Mesenchymal stem cell (in vitro differentiated cells and primary cell): ENCODE data around the gene TTC6.

ENCODE experiments used
- DNase-seq: peaks from one replicate; pipeline ENCODE4 v3.0.0-alpha.2; 2013
- H2AFZ ChIP-seq: one replicate; pipeline ENCODE4 v1.6.1; 2013; ENCODE audit warnings: low read depth, mild to moderate bottlenecking, control low read depth, inconsistent platforms, low read length, moderate library complexity
- H2AK5ac ChIP-seq: 2 replicates; pipeline ENCODE4 v1.6.1; 2013; ENCODE audit warnings: low read length, moderate library complexity, mild to moderate bottlenecking, inconsistent platforms; ENCODE audit not compliant: severe bottlenecking
- H2BK120ac ChIP-seq: one replicate; pipeline ENCODE4 v1.6.1; 2013; ENCODE audit warnings: low read depth, mild to moderate bottlenecking, inconsistent platforms, low read length, moderate library complexity
- H2BK12ac ChIP-seq, 2 experiments: one replicate each; pipeline ENCODE4 v1.6.1; 2013; ENCODE audit warnings: inconsistent platforms in 2 of 2, low read length in 2 of 2, mild to moderate bottlenecking in 2 of 2, moderate library complexity in 2 of 2, control low read depth in 1 of 2
- H2BK15ac ChIP-seq: one replicate; pipeline ENCODE4 v1.6.1; 2013; ENCODE audit warnings: mild to moderate bottlenecking, low read depth, inconsistent platforms; ENCODE audit not compliant: poor library complexity, severe bottlenecking
- H2BK5ac ChIP-seq: 2 replicates; pipeline ENCODE4 v1.6.1; 2013; ENCODE audit warnings: low read depth, mild to moderate bottlenecking, low read length, control low read depth, inconsistent platforms; ENCODE audit not compliant: poor library complexity, severe bottlenecking
- H3K14ac ChIP-seq, 2 experiments: one replicate each; pipeline ENCODE4 v1.6.1; 2013; ENCODE audit warnings: inconsistent platforms in 2 of 2, low read length in 2 of 2, control low read depth in 1 of 2, mild to moderate bottlenecking in 1 of 2, moderate library complexity in 1 of 2
- H3K18ac ChIP-seq, 2 experiments: one replicate each; pipeline ENCODE4 v1.6.1; 2013; ENCODE audit warnings: inconsistent platforms in 2 of 2, low read length in 2 of 2, control low read depth in 1 of 2, low read depth in 1 of 2, mild to moderate bottlenecking in 1 of 2
- H3K23ac ChIP-seq, 2 experiments: one replicate each; pipeline ENCODE4 v1.6.1; 2013; ENCODE audit warnings: inconsistent platforms in 2 of 2, low read length in 2 of 2, mild to moderate bottlenecking in 2 of 2, moderate library complexity in 2 of 2, control low read depth in 1 of 2
- H3K27ac ChIP-seq: 2 replicates; pipeline ENCODE4 v1.5.1; 2013; ENCODE audit warnings: mild to moderate bottlenecking, moderate library complexity, low read length, control low read depth, inconsistent platforms; ENCODE audit not compliant: poor library complexity, severe bottlenecking
- H3K27me3 ChIP-seq, 2 experiments: 2 replicates each; pipeline versions ENCODE4 v1.6.1 to v1.7.0; 2013; ENCODE audit warnings: low read length in 2 of 2, mild to moderate bottlenecking in 2 of 2, moderate library complexity in 2 of 2, control low read depth in 1 of 2, inconsistent platforms in 1 of 2; ENCODE audit not compliant: control insufficient read depth in 1 of 2, insufficient read depth in 1 of 2
- H3K36me3 ChIP-seq, 2 experiments: 2 replicates each; pipeline versions ENCODE4 v1.6.1 to v1.7.0; 2013; ENCODE audit warnings: low read length in 2 of 2, control low read depth in 1 of 2, inconsistent platforms in 1 of 2, low read depth in 1 of 2, mild to moderate bottlenecking in 1 of 2; ENCODE audit not compliant: insufficient read depth in 2 of 2, control insufficient read depth in 1 of 2
- H3K4ac ChIP-seq, 2 experiments: one replicate each; pipeline ENCODE4 v1.6.1; 2013; ENCODE audit warnings: inconsistent platforms in 2 of 2, low read length in 2 of 2, mild to moderate bottlenecking in 2 of 2, moderate library complexity in 2 of 2, control low read depth in 1 of 2, low read depth in 1 of 2
- H3K4me1 ChIP-seq: 2 replicates; pipeline ENCODE4 v1.6.1; 2013; ENCODE audit warnings: low read depth, low read length, control low read depth; ENCODE audit not compliant: control insufficient read depth, insufficient read depth
- H3K4me2 ChIP-seq: 2 replicates; pipeline ENCODE4 v1.6.1; 2013; ENCODE audit warnings: low read length, mild to moderate bottlenecking, inconsistent platforms; ENCODE audit not compliant: poor library complexity, severe bottlenecking
- H3K4me3 ChIP-seq, 2 experiments: 2 replicates each; pipeline versions ENCODE4 v1.5.1 to v1.7.0; 2013; ENCODE audit warnings: low read length in 2 of 2, mild to moderate bottlenecking in 2 of 2, control low read depth in 1 of 2, low read depth in 1 of 2; ENCODE audit not compliant: insufficient read depth in 1 of 2
- H3K79me1 ChIP-seq: replicated peaks from 2 replicates; pipeline ENCODE4 v1.6.1; 2013; ENCODE audit warnings: mild to moderate bottlenecking, control low read depth, low read length, inconsistent platforms; ENCODE audit not compliant: poor library complexity, severe bottlenecking
- H3K9ac ChIP-seq: 2 replicates; pipeline ENCODE4 v1.7.0; 2013; ENCODE audit warnings: mild to moderate bottlenecking, low read length, moderate library complexity
- H3K9me3 ChIP-seq: 2 replicates; pipeline ENCODE4 v1.7.0; 2013; ENCODE audit warnings: mild to moderate bottlenecking, low read length; ENCODE audit not compliant: control insufficient read depth
- H4K8ac ChIP-seq: one replicate; pipeline ENCODE4 v1.6.1; 2013; ENCODE audit warnings: inconsistent platforms, mild to moderate bottlenecking, low read length, moderate library complexity
- H4K91ac ChIP-seq: one replicate; pipeline ENCODE4 v1.6.1; 2013; ENCODE audit warnings: mild to moderate bottlenecking, low read length, inconsistent platforms
- WGBS: methylation state at CpG from one replicate; pipeline ENCODE4 v1.1.7; 2013; ENCODE audit warnings: mixed read lengths; 5-methylcytosine and 5-hydroxymethylcytosine counted together

TTC6 gene

GRCh38 chr14:37591311-37591940 is 4.0 kb upstream of the TTC6 start:
- H2BK15ac ChIP-seq, result no peak overlapping the region
- peaks cover 0 to 4% of the 10 kb centered on the region in 2 experiments for H3K36me3 ChIP-seq
- H3K27me3 ChIP-seq, result peaks cover 72 to 82% of the 10 kb centered on the region in 2 experiments
- no peak overlapping the region for H4K8ac ChIP-seq
- no peak overlapping the region for H3K4me2 ChIP-seq
- no peak overlapping the region for H2BK120ac ChIP-seq
- peaks cover 38% of the 10 kb centered on the region for H3K4me1 ChIP-seq
- no peak overlapping the region for H2AFZ ChIP-seq
- H2BK5ac ChIP-seq, result no peak overlapping the region
- no peaks in the 10 kb centered on the region for H3K9me3 ChIP-seq
- no peaks in the 10 kb centered on the region for H3K79me1 ChIP-seq
- H3K14ac ChIP-seq, result no peak overlapping the region
- H4K91ac ChIP-seq, result no peak overlapping the region
- peak overlapping the region in 1 of 2 experiments; percentile 3 for H3K18ac ChIP-seq
- no peak overlapping the region for H3K27ac ChIP-seq
- peak overlapping the region; percentile 10 to 25 for H3K23ac ChIP-seq
- H3K4me3 ChIP-seq, result no peak overlapping the region
- H3K9ac ChIP-seq, result no peak overlapping the region
- H2AK5ac ChIP-seq, result no peak overlapping the region
- H3K4ac ChIP-seq, result no peak overlapping the region
- H2BK12ac ChIP-seq, result no peak overlapping the region
- WGBS, result 2% methylated on average over 45 of the region's 45 CpGs
- DNase-seq, result peak; percentile 25

GRCh38 chr14:37591941-37592481 is 3.4 kb upstream of the TTC6 start:
- no peak overlapping the region for H3K27ac ChIP-seq
- H3K36me3 ChIP-seq, result peaks cover 0 to 4% of the 10 kb centered on the region in 2 experiments
- H3K4ac ChIP-seq, result no peak overlapping the region
- DNase-seq, result peak; percentile 16
- no peaks in the 10 kb centered on the region for H3K79me1 ChIP-seq
- H2BK12ac ChIP-seq, result no peak overlapping the region
- peaks cover 38% of the 10 kb centered on the region for H3K4me1 ChIP-seq
- no peak overlapping the region for H2AFZ ChIP-seq
- H3K4me3 ChIP-seq, result peak overlapping the region in 1 of 2 experiments; percentile 23
- H3K27me3 ChIP-seq, result peaks cover 77 to 82% of the 10 kb centered on the region in 2 experiments
- no peak overlapping the region for H2AK5ac ChIP-seq
- H2BK120ac ChIP-seq, result no peak overlapping the region
- no peak overlapping the region for H2BK5ac ChIP-seq
- no peak overlapping the region for H2BK15ac ChIP-seq
- no peak overlapping the region for H3K4me2 ChIP-seq
- no peaks in the 10 kb centered on the region for H3K9me3 ChIP-seq
- no peak overlapping the region for H3K23ac ChIP-seq
- no peak overlapping the region for H4K8ac ChIP-seq
- H4K91ac ChIP-seq, result no peak overlapping the region
- no peak overlapping the region for H3K9ac ChIP-seq
- no peak overlapping the region for H3K14ac ChIP-seq
- 3% methylated on average over 57 of the region's 58 CpGs for WGBS
- H3K18ac ChIP-seq, result peak overlapping the region in 1 of 2 experiments; percentile 3

GRCh38 chr14:37592482-37593408 is 2.7 kb upstream of the TTC6 start:
- H3K4me3 ChIP-seq, result peak overlapping the region in 1 of 2 experiments; percentile 23

More at GRCh38 chr14:37592482-37593408, 2.7 kb upstream of the TTC6 start:
- WGBS, result 9% methylated on average over 36 of the region's 42 CpGs
- DNase-seq, result peak; percentile 1
- no peak overlapping the region for H3K23ac ChIP-seq
- no peak overlapping the region for H3K4me2 ChIP-seq
- no peak overlapping the region for H2BK5ac ChIP-seq
- no peak overlapping the region for H2AFZ ChIP-seq
- H4K91ac ChIP-seq, result no peak overlapping the region
- no peak overlapping the region for H4K8ac ChIP-seq
- H3K9ac ChIP-seq, result no peak overlapping the region
- no peak overlapping the region for H2BK120ac ChIP-seq
- H3K14ac ChIP-seq, result no peak overlapping the region
- no peak overlapping the region for H2AK5ac ChIP-seq
- H3K27ac ChIP-seq, result no peak overlapping the region
- no peak overlapping the region for H3K18ac ChIP-seq
- no peaks in the 10 kb centered on the region for H3K79me1 ChIP-seq
- no peaks in the 10 kb centered on the region for H3K9me3 ChIP-seq
- peaks cover 0 to 4% of the 10 kb centered on the region in 2 experiments for H3K36me3 ChIP-seq
- peaks cover 37% of the 10 kb centered on the region for H3K4me1 ChIP-seq
- H3K27me3 ChIP-seq, result peaks cover 78 to 82% of the 10 kb centered on the region in 2 experiments
- no peak overlapping the region for H2BK15ac ChIP-seq
- H3K4ac ChIP-seq, result no peak overlapping the region
- no peak overlapping the region for H2BK12ac ChIP-seq
